Hepatocyte (in vitro differentiated cells): ENCODE data around the gene STK24. TPM values are rescaled to one million over a fixed set of nuclear protein-coding genes. Genes with fewer than 3 reads are reported as not detected.

ENCODE experiments used
- DNase-seq: peaks from one replicate; pipeline ENCODE4 v3.0.0-alpha.2; 2016; ENCODE audit warnings: low spot score
- H2AFZ ChIP-seq: fragments of 200-600 bp; sonication (generic); 2 replicates; pipeline ENCODE4 v1.6.0; 2016; ENCODE audit warnings: antibody characterized with exemption, mild to moderate bottlenecking
- H3K27ac ChIP-seq: fragments of 200-600 bp; sonication (generic); 2 replicates; pipeline ENCODE4 v1.5.1; 2016; ENCODE audit warnings: mild to moderate bottlenecking
- H3K27me3 ChIP-seq: fragments of 200-600 bp; sonication (generic); 2 replicates; pipeline ENCODE4 v1.6.1; 2016
- H3K36me3 ChIP-seq: fragments of 200-600 bp; sonication (generic); replicated peaks from 2 replicates; pipeline ENCODE4 v1.5.1; 2016; ENCODE audit warnings: low read depth; ENCODE audit not compliant: insufficient read depth
- H3K4me1 ChIP-seq: fragments of 200-600 bp; sonication (generic); 2 replicates; pipeline ENCODE4 v1.5.1; 2016; ENCODE audit warnings: mild to moderate bottlenecking, moderate library complexity; ENCODE audit not compliant: insufficient read depth
- H3K4me2 ChIP-seq: fragments of 200-600 bp; sonication (generic); 2 replicates; pipeline ENCODE4 v1.6.0; 2016
- H3K4me3 ChIP-seq: fragments of 200-600 bp; sonication (generic); 2 replicates; pipeline ENCODE4 v1.5.1; 2016; ENCODE audit warnings: mild to moderate bottlenecking
- H3K79me2 ChIP-seq: fragments of 200-600 bp; sonication (generic); 2 replicates; pipeline ENCODE4 v1.6.0; 2017; ENCODE audit warnings: mild to moderate bottlenecking
- H3K9me2 ChIP-seq: fragments of 200-600 bp; sonication (generic); replicated peaks from 2 replicates; pipeline ENCODE4 v1.6.0; 2017; ENCODE audit warnings: mild to moderate bottlenecking; ENCODE audit not compliant: insufficient read depth
- H3K9me3 ChIP-seq: fragments of 200-600 bp; sonication (generic); 2 replicates; pipeline ENCODE4 v1.5.1; 2016; ENCODE audit warnings: low read depth, mild to moderate bottlenecking
- H4K20me1 ChIP-seq: fragments of 200-600 bp; sonication (generic); 2 replicates; pipeline ENCODE4 v1.6.0; 2016; ENCODE audit warnings: mild to moderate bottlenecking; ENCODE audit not compliant: insufficient read depth, poor library complexity, severe bottlenecking
- CTCF ChIP-seq: fragments of 200-600 bp; sonication (generic); IDR thresholded peaks from 2 replicates; pipeline ENCODE4 v1.5.1; 2016; ENCODE audit warnings: antibody characterized with exemption, mild to moderate bottlenecking; ENCODE audit not compliant: poor library complexity
- EZH2 ChIP-seq: fragments of 200-600 bp; sonication (generic); IDR thresholded peaks from 2 replicates; pipeline ENCODE4 v1.6.1; 2016; ENCODE audit warnings: antibody characterized with exemption, mild to moderate bottlenecking, borderline replicate concordance
- EZH2phosphoT487 ChIP-seq: fragments of 200-600 bp; sonication (generic); IDR thresholded peaks from one replicate; pipeline ENCODE4 v1.6.1; 2018; ENCODE audit warnings: antibody characterized with exemption, mild to moderate bottlenecking, low read depth, moderate library complexity; ENCODE audit not compliant: unreplicated experiment, severe bottlenecking
- WGBS: methylation state at CpG from one replicate; pipeline ENCODE4 v1.1.6; 2016; ENCODE audit warnings: low lambda C conversion rate; ENCODE audit errors: missing lambda C conversion rate; 5-methylcytosine and 5-hydroxymethylcytosine counted together
- polyA plus RNA-seq: library from polyadenylated mRNA; unstranded; fragments of >200 nt; fragmentation: Nextera tagmentation; extraction: Ambion mirVana; gene quantifications from 2 replicates; pipeline ENCODE4 v1.2.1, GENCODE V29; 2016
- total RNA-seq: library from RNA; depleted of rRNA; stranded (reverse); fragments of >200 nt; gene quantifications from 2 replicates; pipeline ENCODE4 v1.2.3, GENCODE V29; 2014

The STK24 gene
- total and polyA plus RNA-seq, 2 experiments from 2014 or later = 71.2 to 74.4 TPM

- Histone ChIP-seq H3K9me3 (no peaks in the 10 kb centered on the region), H3K9me2 (no peaks in the 10 kb centered on the region), H3K27ac (no peak overlapping the region), H2AFZ (no peak overlapping the region), H3K4me2 (no peak overlapping the region), H3K79me2 (peaks cover 100% of the 10 kb centered on the region), H3K4me1 (peaks cover 10% of the 10 kb centered on the region), H3K36me3 (no peaks in the 10 kb centered on the region), H4K20me1 (peaks cover 95% of the 10 kb centered on the region), H3K4me3 (no peak overlapping the region), H3K27me3 (no peaks in the 10 kb centered on the region)
- no peak for TF ChIP-seq EZH2phosphoT487
- TF ChIP-seq CTCF = no peak
- TF ChIP-seq EZH2 = no peak
- 98% methylated on average over 3 of the region's 3 CpGs for WGBS
- no peak for DNase-seq
Measured at GRCh38 chr13:98532254-98532653, 44.7 kb downstream of the STK24 start.

GRCh38 chr13:98530217-98530616 lies 46.7 kb downstream of the STK24 start:
- no peaks in the 10 kb centered on the region for H3K27me3 ChIP-seq
- no peak overlapping the region for H3K4me3 ChIP-seq
- no peaks in the 10 kb centered on the region for H3K9me3 ChIP-seq
- H3K4me2 ChIP-seq = no peak overlapping the region
- no peaks in the 10 kb centered on the region for H3K4me1 ChIP-seq
- WGBS = 90% methylated on average over 7 of the region's 7 CpGs
- H4K20me1 ChIP-seq = peaks cover 95% of the 10 kb centered on the region
- peaks cover 100% of the 10 kb centered on the region for H3K79me2 ChIP-seq
- no peaks in the 10 kb centered on the region for H3K9me2 ChIP-seq
- H3K27ac ChIP-seq = no peak overlapping the region
- H2AFZ ChIP-seq = no peak overlapping the region
- DNase-seq = no peak
- no peak for TF ChIP-seq EZH2phosphoT487
- no peak for TF ChIP-seq EZH2
- TF ChIP-seq CTCF = no peak
- H3K36me3 ChIP-seq = no peaks in the 10 kb centered on the region

DNA sequence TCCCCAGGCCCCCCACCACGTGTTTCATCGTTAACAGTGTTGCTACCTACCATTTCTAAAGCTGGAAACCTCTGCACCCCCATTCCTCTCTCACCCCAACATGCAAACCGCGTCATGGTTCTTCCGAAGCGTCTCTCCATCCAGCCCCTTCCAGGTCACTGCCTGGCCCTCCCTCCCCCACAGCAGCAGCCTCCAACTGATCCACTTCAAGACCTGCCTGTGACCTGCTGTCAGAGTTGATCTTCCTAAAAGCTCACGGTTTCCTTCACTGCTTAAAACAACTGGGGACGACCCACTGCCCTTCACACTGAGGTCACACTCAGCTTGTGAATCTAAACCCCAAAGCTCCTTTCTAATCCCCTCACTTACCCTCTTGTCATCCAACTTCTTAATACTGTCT lies 47.7 kb downstream of the STK24 start:
- no peak for DNase-seq
- Histone ChIP-seq H3K4me2 (no peak overlapping the region), H2AFZ (no peak overlapping the region), H3K79me2 (peaks cover 100% of the 10 kb centered on the region), H3K4me3 (no peak overlapping the region), H3K9me2 (no peaks in the 10 kb centered on the region), H3K36me3 (no peaks in the 10 kb centered on the region), H3K27me3 (no peaks in the 10 kb centered on the region), H4K20me1 (peaks cover 96% of the 10 kb centered on the region), H3K4me1 (no peaks in the 10 kb centered on the region), H3K9me3 (no peaks in the 10 kb centered on the region), H3K27ac (no peak overlapping the region)
- TF ChIP-seq CTCF (no peak), EZH2phosphoT487 (no peak), EZH2 (no peak)
- WGBS = 90% methylated on average over 7 of the region's 8 CpGs

GRCh38 chr13:98528663-98529064 lies 48.2 kb downstream of the STK24 start:
- Histone ChIP-seq H3K27me3 (no peaks in the 10 kb centered on the region), H4K20me1 (peaks cover 97% of the 10 kb centered on the region), H3K36me3 (no peaks in the 10 kb centered on the region), H3K9me3 (no peaks in the 10 kb centered on the region), H3K4me1 (no peaks in the 10 kb centered on the region), H3K4me3 (no peak overlapping the region), H3K27ac (no peak overlapping the region), H3K79me2 (peaks cover 100% of the 10 kb centered on the region), H3K4me2 (no peak overlapping the region), H3K9me2 (no peaks in the 10 kb centered on the region), H2AFZ (no peak overlapping the region)
- TF ChIP-seq CTCF (no peak), EZH2phosphoT487 (no peak), EZH2 (no peak)
- DNase-seq = no peak
- whole genome bisulfite sequencing = 95% methylated on average over 8 of the region's 8 CpGs
